ENCODE results near the gene FNDC5.
A peak's percentile ranks its signal among the peaks of the same experiment; 100 is the strongest.

FNDC5 gene

DNA sequence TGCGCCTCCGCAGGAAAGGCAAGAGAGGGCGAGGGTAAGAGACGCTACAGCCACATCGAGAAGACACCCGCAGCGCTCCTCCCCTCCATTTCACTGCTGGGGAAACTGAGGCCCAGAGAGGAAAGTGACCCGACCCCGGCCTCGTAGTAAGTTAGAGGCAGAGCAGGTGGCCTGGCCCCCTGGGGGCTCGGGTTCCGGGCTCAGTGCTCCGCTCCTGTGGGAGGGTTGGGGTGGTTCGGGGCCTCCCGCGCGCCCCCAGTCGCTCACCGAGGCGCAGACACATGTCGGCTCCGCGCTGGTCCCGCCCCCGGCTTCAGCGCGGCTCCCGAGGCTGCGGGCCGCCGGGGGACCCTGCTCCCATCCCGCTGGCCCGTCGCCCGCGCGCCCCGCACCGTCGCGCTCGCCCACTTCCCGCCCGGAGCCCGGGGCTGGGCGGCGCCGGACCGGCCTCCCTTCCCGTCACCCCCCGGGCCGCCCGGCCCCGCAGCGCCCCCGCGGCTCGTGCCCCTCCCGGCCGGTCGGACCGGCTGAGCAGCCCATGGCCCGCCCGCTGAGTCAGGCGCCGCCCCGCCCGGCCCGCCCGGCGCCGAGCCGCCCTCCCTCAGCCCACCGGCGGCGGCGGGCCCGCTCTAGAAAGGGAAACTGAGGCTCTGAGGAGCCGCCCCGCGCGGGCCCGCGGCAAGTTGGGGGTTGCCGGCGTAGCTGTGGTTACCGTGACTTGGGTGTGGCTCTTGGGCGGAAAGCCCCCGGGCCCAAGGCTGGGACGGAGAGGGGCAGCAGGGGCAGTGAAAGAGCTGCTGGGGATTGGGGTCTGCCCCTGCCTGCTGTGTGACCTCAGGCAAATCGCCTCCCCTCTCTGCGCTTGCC is 30.5 kb upstream of the FNDC5 start, which contains the start of gene TMEM54:
Gene TMEM54, minus strand, starts transcription at position 434 of the 867 bp plus-strand sequence. Its CDS starts 151 bp downstream, at position 283.
- TF ChIP-seq, protein P1, sequence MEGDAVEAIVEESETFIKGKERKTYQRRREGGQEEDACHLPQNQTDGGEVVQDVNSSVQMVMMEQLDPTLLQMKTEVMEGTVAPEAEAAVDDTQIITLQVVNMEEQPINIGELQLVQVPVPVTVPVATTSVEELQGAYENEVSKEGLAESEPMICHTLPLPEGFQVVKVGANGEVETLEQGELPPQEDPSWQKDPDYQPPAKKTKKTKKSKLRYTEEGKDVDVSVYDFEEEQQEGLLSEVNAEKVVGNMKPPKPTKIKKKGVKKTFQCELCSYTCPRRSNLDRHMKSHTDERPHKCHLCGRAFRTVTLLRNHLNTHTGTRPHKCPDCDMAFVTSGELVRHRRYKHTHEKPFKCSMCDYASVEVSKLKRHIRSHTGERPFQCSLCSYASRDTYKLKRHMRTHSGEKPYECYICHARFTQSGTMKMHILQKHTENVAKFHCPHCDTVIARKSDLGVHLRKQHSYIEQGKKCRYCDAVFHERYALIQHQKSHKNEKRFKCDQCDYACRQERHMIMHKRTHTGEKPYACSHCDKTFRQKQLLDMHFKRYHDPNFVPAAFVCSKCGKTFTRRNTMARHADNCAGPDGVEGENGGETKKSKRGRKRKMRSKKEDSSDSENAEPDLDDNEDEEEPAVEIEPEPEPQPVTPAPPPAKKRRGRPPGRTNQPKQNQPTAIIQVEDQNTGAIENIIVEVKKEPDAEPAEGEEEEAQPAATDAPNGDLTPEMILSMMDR (IDR thresholded peaks at IDR 0.05; ENCODE audit: low read depth, low read length, missing control alignments), result no peak
- DNase-seq (ENCODE audit: low read depth), result no peak
- in situ Hi-C loops (cut with HindIII; ENCODE audit: low sequenced_read_pairs), result no loop called here
- H3K4me3 ChIP-seq (ENCODE audit: low read depth, low read length), result peak within 1 kb of the TSS; percentile 50

DNA sequence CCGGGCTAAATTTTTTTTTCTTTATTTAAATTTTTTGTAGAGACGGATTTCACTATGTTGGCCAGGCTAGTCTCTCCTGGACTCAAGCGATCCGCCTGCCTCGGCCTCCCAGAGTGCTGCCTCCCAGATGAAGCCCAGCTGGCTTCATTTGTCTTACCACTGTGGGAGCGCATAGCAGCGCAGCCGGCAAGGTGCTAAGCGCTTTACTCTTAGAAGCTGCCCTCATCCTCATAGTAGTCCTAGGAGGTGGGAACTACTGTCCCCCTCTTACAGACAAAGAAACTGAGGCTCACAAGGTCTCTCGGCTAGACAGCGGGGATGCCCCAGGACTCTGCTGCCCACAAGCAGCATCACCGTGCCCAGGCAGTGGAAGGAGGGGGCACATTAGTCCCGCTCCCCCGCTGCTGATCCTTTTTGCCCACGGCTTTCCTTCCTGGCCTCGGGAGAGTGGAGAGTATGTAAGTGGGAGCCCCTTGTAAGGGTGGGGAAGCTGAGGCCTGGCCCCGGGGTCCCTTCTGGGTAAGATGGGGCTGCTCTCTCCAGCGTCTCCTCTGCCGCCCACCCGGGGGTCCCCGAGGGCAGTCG is 29.8 kb upstream of the FNDC5 start:
- peak overlapping the region; percentile 50 for H3K4me3 ChIP-seq (ENCODE audit: low read depth, low read length)
- DNase-seq (ENCODE audit: low read depth), result no peak
- TF ChIP-seq, protein P1 (IDR thresholded peaks at IDR 0.05; ENCODE audit: low read depth, low read length, missing control alignments), result no peak
- in situ Hi-C loops (cut with HindIII; ENCODE audit: low sequenced_read_pairs), result no loop called here

DNA sequence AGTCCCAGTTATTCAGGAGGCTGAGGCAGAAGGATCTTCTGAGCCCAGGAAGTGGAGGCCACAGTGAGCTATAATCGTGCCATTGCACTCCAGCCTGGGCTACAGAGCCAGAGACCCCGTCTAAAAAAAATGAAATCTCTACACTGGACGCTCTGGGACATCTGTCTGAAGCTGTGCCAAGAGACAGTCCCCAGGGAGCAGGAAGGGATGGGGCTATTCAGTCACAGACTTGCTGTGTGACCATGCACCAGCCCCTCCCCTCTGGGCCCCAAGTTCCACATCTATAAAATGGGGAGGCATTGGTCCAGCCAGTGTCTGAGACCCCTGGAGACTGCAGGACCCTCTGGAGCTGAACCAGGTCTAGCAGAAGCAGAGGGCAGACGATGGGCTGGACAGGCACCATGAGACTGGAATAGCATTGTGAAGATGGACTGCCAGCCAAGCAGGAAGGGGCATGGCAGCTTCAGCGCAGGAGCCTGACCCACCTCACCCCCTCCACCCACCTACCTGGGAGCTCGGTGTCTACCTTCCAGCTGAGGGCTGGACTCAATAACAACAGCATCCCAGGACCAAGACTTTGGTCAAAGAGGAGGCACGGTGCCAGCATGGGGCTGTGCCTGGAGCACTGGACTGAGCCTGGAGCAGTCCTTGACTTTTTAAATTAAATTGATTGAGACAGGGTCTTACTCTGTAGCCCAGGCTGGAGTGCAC is 29.0 kb upstream of the FNDC5 start:
- no peak for DNase-seq (ENCODE audit: low read depth)
- no peak overlapping the region for H3K4me3 ChIP-seq (ENCODE audit: low read depth, low read length)
- TF ChIP-seq, protein P1 (IDR thresholded peaks at IDR 0.05; ENCODE audit: low read depth, low read length, missing control alignments), result no peak
- in situ Hi-C loops (cut with HindIII; ENCODE audit: low sequenced_read_pairs), result no loop called here

DNA sequence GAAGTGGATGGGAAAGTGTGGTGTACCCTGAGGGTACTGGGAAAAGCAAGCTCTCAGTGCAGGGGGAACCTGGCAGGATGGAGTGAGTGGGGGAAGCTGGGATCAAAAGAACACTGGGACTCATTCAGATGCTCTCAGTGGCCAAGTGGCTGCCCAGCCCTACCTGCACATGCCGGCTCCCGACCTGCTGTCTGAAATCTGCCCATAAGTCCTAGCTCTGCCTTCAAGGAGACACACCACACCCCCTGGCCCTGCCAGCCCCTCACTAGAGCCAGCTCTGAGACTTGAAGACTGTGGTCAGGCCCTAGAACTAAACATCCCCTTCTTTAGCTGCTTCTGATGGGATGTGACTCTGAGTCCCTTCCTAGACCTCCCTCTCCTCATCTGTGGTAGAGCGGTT is 28.2 kb upstream of the FNDC5 start:
- no peak for DNase-seq (ENCODE audit: low read depth)
- no peak overlapping the region for H3K4me3 ChIP-seq (ENCODE audit: low read depth, low read length)
- in situ Hi-C loops (cut with HindIII; ENCODE audit: low sequenced_read_pairs), result no loop called here
- TF ChIP-seq, protein P1 (IDR thresholded peaks at IDR 0.05; ENCODE audit: low read depth, low read length, missing control alignments), result no peak

DNA sequence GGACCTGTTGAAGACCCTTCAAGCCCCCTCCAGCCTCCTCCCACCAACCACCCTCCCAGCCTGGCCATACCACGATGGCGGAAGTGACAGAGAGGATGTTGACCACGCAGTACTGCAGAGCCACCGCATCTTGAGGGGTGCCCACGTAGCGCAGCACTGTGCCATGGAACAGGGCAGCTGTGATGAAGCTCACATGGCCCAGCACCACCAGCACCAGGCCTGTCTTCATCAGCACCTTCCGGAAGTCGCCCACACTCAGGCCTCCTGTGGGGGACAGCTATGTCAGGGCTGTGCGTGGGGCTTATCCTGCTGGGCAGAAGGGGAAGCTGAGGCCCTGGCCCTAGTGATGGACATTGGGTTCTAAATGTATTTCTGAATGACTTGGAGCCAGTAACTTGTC is 27.3 kb upstream of the FNDC5 start:
- DNase-seq (ENCODE audit: low read depth), result no peak
- TF ChIP-seq, protein P1 (IDR thresholded peaks at IDR 0.05; ENCODE audit: low read depth, low read length, missing control alignments), result no peak
- H3K4me3 ChIP-seq (ENCODE audit: low read depth, low read length), result no peak overlapping the region
- in situ Hi-C loops (cut with HindIII; ENCODE audit: low sequenced_read_pairs), result no loop called here
